ENCODE results near the gene TXNDC9. TPM values are rescaled to one million over a fixed set of nuclear protein-coding genes. Genes with fewer than 3 reads are reported as not detected.

Gene TXNDC9
- 40.7 and 51.5 TPM in 2 replicates for total RNA-seq (2014; rRNA removed)
- Bru-seq, nascent RNA, result percentile 82 among the genes with signal in this experiment
- percentile 87 among the genes with signal in this experiment for BruChase-seq, experiment 1, labeled RNA remaining after a 6-hour chase
- BruChase-seq, experiment 2, labeled RNA remaining after a 2-hour chase, result percentile 80 among the genes with signal in this experiment
- long read RNA-seq, transcript TXNDC9-201 (5 exons, 1,637 nt), result major isoform, 66 of 73 reads
- long read RNA-seq, partial matches to known transcripts, result 1 of 73 reads
- long read RNA-seq, other reads (novel, unspliced or antisense), result 3 of 73 reads

- CTCF ChIA-PET, result no interaction called here
- peak within 1 kb of the TSS; percentile 98 for H2AFZ ChIP-seq (ENCODE audit: low read length)
These were observed at the start of gene TXNDC9 for GRCh38 chr2:99335911-99336803. Gene TXNDC9 (minus strand): TSS chr2:99336333. CDS start chr2:99333210, 3,123 bp downstream.

GRCh38 chr2:99382143-99382542 lies 46.0 kb upstream of the TXNDC9 start:
- no peak for TF ChIP-seq EZH2phosphoT487 (IDR thresholded peaks at IDR 0.05; ENCODE audit: borderline replicate concordance, low read length)
- no peak for TF ChIP-seq EZH2 (IDR thresholded peaks at IDR 0.05; ENCODE audit: low read length, unreplicated experiment)
- TF ChIP-seq CTCF (conservative IDR thresholded peaks at IDR 0.05; ENCODE audit: low read depth, low read length), result no peak

More at GRCh38 chr2:99335911-99336803, at the start of gene TXNDC9:
- Histone ChIP-seq H3K79me2 (ENCODE audit: low read length) (peaks cover 86% of the 10 kb centered on the region), H3K9me3 (ENCODE audit: low read length) (no peaks in the 10 kb centered on the region), H3K9me2 (replicated peaks; ENCODE audit: low read length) (no peaks in the 10 kb centered on the region), H3K4me1 (ENCODE audit: insufficient read depth, low read length) (peaks cover 32% of the 10 kb centered on the region), H3K4me3 (ENCODE audit: low read length) (peak within 1 kb of the TSS; percentile 81), H3K36me3 (ENCODE audit: low read depth, low read length) (peaks cover 15% of the 10 kb centered on the region; the same call in 1 of the 2 replicates), H3F3A (ENCODE audit: low read length, unreplicated experiment) (no peaks in the 10 kb centered on the region), H4K20me1 (ENCODE audit: low read length) (peaks cover 38% of the 10 kb centered on the region), H3K27ac (ENCODE audit: low read length) (peak within 1 kb of the TSS; percentile 73), H3K27me3 (ENCODE audit: low read length) (no peaks in the 10 kb centered on the region), H3K9ac (ENCODE audit: low read length) (peak within 1 kb of the TSS; percentile 93), H3K4me2 (ENCODE audit: low read length) (peak within 1 kb of the TSS; percentile 100)
- DNase-seq (peak; percentile 99), ATAC-seq (peak; percentile 76)
- POLR2A ChIA-PET (ENCODE audit: unreplicated experiment), result no interaction called here
- TSS peak; percentile 72 for BruUV-seq (replicated peaks)
- intact Hi-C loops (cut with micrococcal nuclease), result loop anchor here (1.0 to 2.0 kb wide), 3 partner anchors 61 to 155 kb away; partner anchors contain the start of genes MITD1, MRPL30 and REV1
- no peak for TF ChIP-seq CTCF (conservative IDR thresholded peaks at IDR 0.05; ENCODE audit: low read depth, low read length)
- no peak for TF ChIP-seq EZH2phosphoT487 (IDR thresholded peaks at IDR 0.05; ENCODE audit: borderline replicate concordance, low read length)
- no peak for TF ChIP-seq EZH2 (IDR thresholded peaks at IDR 0.05; ENCODE audit: low read length, unreplicated experiment)

More at GRCh38 chr2:99382143-99382542, 46.0 kb upstream of the TXNDC9 start:
- DNase-seq (no peak), ATAC-seq (no peak)
- peaks cover 9% of the 10 kb centered on the region; the same call in 1 of the 2 replicates for H3K4me1 ChIP-seq (ENCODE audit: insufficient read depth, low read length)
- H3K27ac ChIP-seq (ENCODE audit: low read length), result no peak overlapping the region
- no peak overlapping the region for H2AFZ ChIP-seq (ENCODE audit: low read length)
- BruUV-seq (replicated peaks), result no TSS peak
- H3K4me3 ChIP-seq (ENCODE audit: low read length), result no peak overlapping the region
- CTCF ChIA-PET, result no interaction called here
- H3K9me3 ChIP-seq (ENCODE audit: low read length), result no peaks in the 10 kb centered on the region
- peaks cover 66% of the 10 kb centered on the region for H3K36me3 ChIP-seq (ENCODE audit: low read depth, low read length)
- H3K9ac ChIP-seq (ENCODE audit: low read length), result no peak overlapping the region
- no peaks in the 10 kb centered on the region for H3K27me3 ChIP-seq (ENCODE audit: low read length)
- no peaks in the 10 kb centered on the region for H3K9me2 ChIP-seq (replicated peaks; ENCODE audit: low read length)
- 0 out of 2 replicates have a peak, but pooled peaks cover 3% of the 10 kb centered on the region for H3K79me2 ChIP-seq (ENCODE audit: low read length)
- intact Hi-C loops (cut with micrococcal nuclease), result no loop called here
- POLR2A ChIA-PET (ENCODE audit: unreplicated experiment), result no interaction called here
- no peaks in the 10 kb centered on the region for H4K20me1 ChIP-seq (ENCODE audit: low read length)
- H3F3A ChIP-seq (ENCODE audit: low read length, unreplicated experiment), result no peaks in the 10 kb centered on the region
- no peak overlapping the region for H3K4me2 ChIP-seq (ENCODE audit: low read length)
